Liver (tissue), 9 donors: ENCODE measurements around the gene PPA1. TPM values are rescaled to one million over a fixed set of nuclear protein-coding genes. Genes with fewer than 3 reads are reported as not detected.
"Not testable (repeated sequence)": the region's sequence is repeated elsewhere in the genome, so short reads cannot be mapped to it uniquely, and the experiment has no call there.

Experiments
- DNase-seq: peaks from one replicate; pipeline ENCODE4 v3.0.0-alpha.2; 2017; ENCODE audit warnings: low spot score
- H3K27ac ChIP-seq, 2 donors: one replicate each; pipeline ENCODE4 v1.7.0; 2013; ENCODE audit warnings: inconsistent platforms in 2 of 2, low read length in 2 of 2, control low read depth in 1 of 2, low read depth in 1 of 2, mild to moderate bottlenecking in 1 of 2
- H3K27me3 ChIP-seq, 4 donors: one replicate each; pipeline versions ENCODE4 v1.6.1 to v1.7.0; 2013; ENCODE audit warnings: low read length in 3 of 4, inconsistent platforms in 1 of 4, mild to moderate bottlenecking in 1 of 4, moderate library complexity in 1 of 4; ENCODE audit not compliant: control insufficient read depth in 4 of 4, insufficient read depth in 4 of 4
- H3K36me3 ChIP-seq, 4 donors: one replicate each; pipeline versions ENCODE4 v1.6.1 to v1.7.0; 2013; ENCODE audit warnings: low read length in 3 of 4, mild to moderate bottlenecking in 3 of 4, low read depth in 1 of 4, moderate library complexity in 1 of 4; ENCODE audit not compliant: control insufficient read depth in 4 of 4, insufficient read depth in 3 of 4
- H3K4me1 ChIP-seq, 4 donors: one replicate each; pipeline versions ENCODE4 v1.6.1 to v1.7.0; 2013; ENCODE audit warnings: low read length in 3 of 4, mild to moderate bottlenecking in 3 of 4, moderate library complexity in 1 of 4; ENCODE audit not compliant: control insufficient read depth in 4 of 4, insufficient read depth in 4 of 4
- H3K4me3 ChIP-seq, 3 donors: one replicate each; pipeline versions ENCODE4 v1.6.1 to v1.7.0; 2013; ENCODE audit warnings: low read length in 3 of 3, control low read depth in 1 of 3, low read depth in 1 of 3, mild to moderate bottlenecking in 1 of 3
- H3K9ac ChIP-seq, 2 donors: one replicate each; pipeline ENCODE4 v1.7.0; 2013; ENCODE audit warnings: low read length in 2 of 2, mild to moderate bottlenecking in 2 of 2, moderate library complexity in 2 of 2, control low read depth in 1 of 2, low read depth in 1 of 2
- H3K9me3 ChIP-seq, 4 donors: one replicate each; pipeline versions ENCODE4 v1.6.1 to v1.7.0; 2013; ENCODE audit warnings: low read length in 3 of 4; ENCODE audit not compliant: control insufficient read depth in 4 of 4
- EGR1 ChIP-seq, 2 donors: IDR thresholded peaks; 2 replicates each; pipeline ENCODE4 v1.6.1; 2016 to 2018; ENCODE audit warnings: antibody characterized with exemption in 2 of 2, low read depth in 2 of 2
- FOXA1 ChIP-seq: IDR thresholded peaks from 2 replicates; pipeline ENCODE4 v1.6.1; 2016; ENCODE audit warnings: antibody characterized with exemption
- FOXA2 ChIP-seq: IDR thresholded peaks from 2 replicates; pipeline ENCODE4 v1.6.1; 2016; ENCODE audit warnings: antibody characterized with exemption
- GABPA ChIP-seq, 2 donors: IDR thresholded peaks in 1 of 2; conservative IDR thresholded peaks in 1 of 2; 2 replicates each; pipeline ENCODE4 v1.6.1; 2016; ENCODE audit warnings: antibody characterized with exemption in 2 of 2, mild to moderate bottlenecking in 1 of 2, moderate library complexity in 1 of 2
- HNF4A ChIP-seq, 2 donors: conservative IDR thresholded peaks; 2 replicates each; pipeline ENCODE4 v1.6.1; 2016; ENCODE audit warnings: antibody characterized with exemption in 2 of 2, mild to moderate bottlenecking in 2 of 2
- HNF4G ChIP-seq: IDR thresholded peaks from 2 replicates; pipeline ENCODE4 v1.6.1; 2016; ENCODE audit warnings: antibody characterized with exemption
- JUND ChIP-seq, 2 donors: IDR thresholded peaks; 2 replicates each; pipeline ENCODE4 v1.6.1; 2016; ENCODE audit warnings: antibody characterized with exemption in 2 of 2
- MAX ChIP-seq: IDR thresholded peaks from 2 replicates; pipeline ENCODE4 v1.6.1; 2016; ENCODE audit warnings: antibody characterized with exemption
- NR2F2 ChIP-seq: IDR thresholded peaks from 2 replicates; pipeline ENCODE4 v1.6.1; 2016; ENCODE audit warnings: antibody characterized with exemption
- RAD21 ChIP-seq, 2 donors: IDR thresholded peaks; 2 replicates each; pipeline ENCODE4 v1.6.1; 2016; ENCODE audit warnings: antibody characterized with exemption in 2 of 2, mild to moderate bottlenecking in 2 of 2
- REST ChIP-seq: IDR thresholded peaks from 2 replicates; pipeline ENCODE4 v1.6.1; 2016; ENCODE audit warnings: antibody characterized with exemption, mild to moderate bottlenecking
- RXRA ChIP-seq, 2 donors: IDR thresholded peaks; 2 replicates each; pipeline ENCODE4 v1.6.1; 2017 to 2018; ENCODE audit warnings: antibody characterized with exemption in 2 of 2, mild to moderate bottlenecking in 1 of 2
- SP1 ChIP-seq: IDR thresholded peaks from 2 replicates; pipeline ENCODE4 v1.6.1; 2018; ENCODE audit warnings: antibody characterized with exemption, mild to moderate bottlenecking
- TAF1 ChIP-seq: conservative IDR thresholded peaks from 2 replicates; pipeline ENCODE4 v1.6.1; 2016; ENCODE audit warnings: antibody characterized with exemption, mild to moderate bottlenecking
- YY1 ChIP-seq: IDR thresholded peaks from 2 replicates; pipeline ENCODE4 v1.6.1; 2016; ENCODE audit warnings: antibody characterized with exemption, mild to moderate bottlenecking
- WGBS: extraction: QIAGEN DNeasy Blood & Tissue Kit; methylation state at CpG from one replicate; pipeline ENCODE4 v1.1.7; 2013; 5-methylcytosine and 5-hydroxymethylcytosine counted together
- polyA plus RNA-seq, 2 donors: library from polyadenylated mRNA; stranded (reverse) in 1 of 2; unstranded in 1 of 2; fragments of 200-250 nt in 1 of 2; fragments of >200 nt in 1 of 2; fragmentation: Nextera tagmentation in 1 of 2; extraction: Ambion mirVana in 1 of 2; gene quantifications; one replicate each; pipeline versions ENCODE4 v1.2.1 to v1.2.3, GENCODE V29; 2013 to 2015
- total RNA-seq, 2 donors: library from RNA; depleted of rRNA; stranded (reverse); fragments of >200 nt; gene quantifications; one replicate each; pipeline ENCODE4 v1.2.3, GENCODE V29; 2014
- TF ChIP-seq, protein P1 (sequence below): IDR thresholded peaks from 2 replicates; pipeline ENCODE4 v1.6.1; 2016; ENCODE audit warnings: antibody characterized with exemption
- TF ChIP-seq, protein P2 (sequence below): fragments of 150-350 bp; IDR thresholded peaks from 2 replicates; pipeline ENCODE4 v1.5.1; 2017; ENCODE audit warnings: improper control_type of control experiment, low read depth, low read length; ENCODE audit not compliant: missing input control
- TF ChIP-seq, protein P3 (sequence below): IDR thresholded peaks from 2 replicates; pipeline ENCODE4 v1.6.1; 2016; ENCODE audit warnings: antibody characterized with exemption
- donor health status: healthy.
- donor health status: healthy.
- donor health status: healthy.
- donor health status: healthy.
- donor health status: healthy.

Gene PPA1
- total and polyA plus RNA-seq, 4 donors, result 91.1 to 111 (median 99.4) TPM

DNA sequence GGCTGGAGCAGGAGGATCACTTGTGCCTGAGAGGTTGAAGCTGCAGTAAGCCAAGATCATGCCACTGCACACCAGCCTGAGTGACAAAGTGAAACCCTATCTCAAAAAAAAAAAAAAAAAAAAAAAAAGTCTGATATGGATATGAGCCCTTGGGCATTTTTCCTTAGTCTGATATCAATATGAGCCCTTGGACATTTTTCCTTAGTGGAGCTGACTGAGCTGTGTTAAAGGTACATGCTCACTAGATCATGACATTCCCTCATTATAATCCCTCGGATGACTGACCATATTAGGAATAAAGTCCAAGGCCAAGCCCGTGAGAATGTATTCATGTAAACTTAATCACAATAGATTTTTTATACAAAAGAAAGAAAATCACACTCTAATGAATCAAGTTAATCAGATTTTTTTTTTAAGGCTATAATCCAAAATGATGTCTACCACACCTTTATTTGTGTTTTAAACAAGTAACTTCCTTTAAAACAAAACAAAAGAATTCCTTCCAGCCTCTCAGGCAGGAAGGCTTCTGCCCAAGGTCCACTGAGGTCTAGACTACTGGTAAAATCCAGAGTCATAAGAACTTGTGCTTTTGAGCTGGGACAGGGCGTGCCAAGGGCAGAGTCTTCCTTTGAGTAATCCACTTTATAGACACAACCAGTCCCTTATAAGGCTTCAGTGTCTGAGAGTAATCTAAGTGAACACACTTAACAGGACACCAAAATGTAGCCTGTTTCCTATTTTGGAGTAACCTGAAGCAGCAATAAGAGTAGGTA is 5.5 kb downstream of the PPA1 start:
- H3K4me3 ChIP-seq, result no peak overlapping the region
- peaks cover 0 to 10% (median 5%) of the 10 kb centered on the region in 4 donors for H3K4me1 ChIP-seq
- peaks cover 0 to 9% (median 6%) of the 10 kb centered on the region in 4 donors for H3K36me3 ChIP-seq
- WGBS, result 51% methylated on average over 3 of the region's 3 CpGs
- no peak for DNase-seq
- no peaks in the 10 kb centered on the region for H3K9me3 ChIP-seq
- H3K27me3 ChIP-seq, result no peaks in the 10 kb centered on the region
- no peak overlapping the region for H3K27ac ChIP-seq
- no peak overlapping the region for H3K9ac ChIP-seq
- TF ChIP-seq RXRA (IDR thresholded peaks at IDR 0.05), result no peak
- no peak for TF ChIP-seq SP1
- TF ChIP-seq FOXA2, result no peak

DNA sequence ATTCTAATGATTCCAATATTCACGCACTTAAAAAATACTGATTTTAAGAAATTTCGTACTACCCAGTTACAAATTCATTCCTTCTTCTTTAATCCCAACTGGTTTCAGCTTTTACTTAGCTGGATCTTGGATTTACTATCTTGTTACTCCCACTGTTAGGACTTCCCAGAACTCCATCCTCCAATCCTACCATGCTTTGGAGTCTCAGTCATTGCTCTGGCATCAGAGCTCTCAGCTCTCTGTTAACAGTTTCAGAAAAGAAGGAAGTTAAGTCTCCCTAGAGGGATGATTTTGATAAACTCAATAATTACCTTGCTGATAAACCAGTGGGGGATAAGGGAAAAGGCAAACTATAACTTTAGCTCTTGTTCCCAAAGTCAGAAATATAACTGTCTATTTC is 9.5 kb downstream of the PPA1 start:
- DNase-seq, result no peak
- no peak overlapping the region for H3K9ac ChIP-seq
- H3K9me3 ChIP-seq, result no peaks in the 10 kb centered on the region
- WGBS, result 96% methylated on average over 2 of the region's 2 CpGs
- H3K4me1 ChIP-seq, result peaks cover 0 to 20% (median 6%) of the 10 kb centered on the region in 4 donors
- TF ChIP-seq FOXA2, result no peak
- TF ChIP-seq EGR1 (IDR thresholded peaks at IDR 0.05; ENCODE audit: low read depth in 2 of 2), result no peak
- TF ChIP-seq, protein P1, sequence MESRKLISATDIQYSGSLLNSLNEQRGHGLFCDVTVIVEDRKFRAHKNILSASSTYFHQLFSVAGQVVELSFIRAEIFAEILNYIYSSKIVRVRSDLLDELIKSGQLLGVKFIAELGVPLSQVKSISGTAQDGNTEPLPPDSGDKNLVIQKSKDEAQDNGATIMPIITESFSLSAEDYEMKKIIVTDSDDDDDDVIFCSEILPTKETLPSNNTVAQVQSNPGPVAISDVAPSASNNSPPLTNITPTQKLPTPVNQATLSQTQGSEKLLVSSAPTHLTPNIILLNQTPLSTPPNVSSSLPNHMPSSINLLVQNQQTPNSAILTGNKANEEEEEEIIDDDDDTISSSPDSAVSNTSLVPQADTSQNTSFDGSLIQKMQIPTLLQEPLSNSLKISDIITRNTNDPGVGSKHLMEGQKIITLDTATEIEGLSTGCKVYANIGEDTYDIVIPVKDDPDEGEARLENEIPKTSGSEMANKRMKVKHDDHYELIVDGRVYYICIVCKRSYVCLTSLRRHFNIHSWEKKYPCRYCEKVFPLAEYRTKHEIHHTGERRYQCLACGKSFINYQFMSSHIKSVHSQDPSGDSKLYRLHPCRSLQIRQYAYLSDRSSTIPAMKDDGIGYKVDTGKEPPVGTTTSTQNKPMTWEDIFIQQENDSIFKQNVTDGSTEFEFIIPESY, result no peak
- TF ChIP-seq NR2F2, result no peak
- TF ChIP-seq HNF4A (conservative IDR thresholded peaks at IDR 0.05), result no peak
- TF ChIP-seq FOXA1, result no peak
- TF ChIP-seq, protein P2, sequence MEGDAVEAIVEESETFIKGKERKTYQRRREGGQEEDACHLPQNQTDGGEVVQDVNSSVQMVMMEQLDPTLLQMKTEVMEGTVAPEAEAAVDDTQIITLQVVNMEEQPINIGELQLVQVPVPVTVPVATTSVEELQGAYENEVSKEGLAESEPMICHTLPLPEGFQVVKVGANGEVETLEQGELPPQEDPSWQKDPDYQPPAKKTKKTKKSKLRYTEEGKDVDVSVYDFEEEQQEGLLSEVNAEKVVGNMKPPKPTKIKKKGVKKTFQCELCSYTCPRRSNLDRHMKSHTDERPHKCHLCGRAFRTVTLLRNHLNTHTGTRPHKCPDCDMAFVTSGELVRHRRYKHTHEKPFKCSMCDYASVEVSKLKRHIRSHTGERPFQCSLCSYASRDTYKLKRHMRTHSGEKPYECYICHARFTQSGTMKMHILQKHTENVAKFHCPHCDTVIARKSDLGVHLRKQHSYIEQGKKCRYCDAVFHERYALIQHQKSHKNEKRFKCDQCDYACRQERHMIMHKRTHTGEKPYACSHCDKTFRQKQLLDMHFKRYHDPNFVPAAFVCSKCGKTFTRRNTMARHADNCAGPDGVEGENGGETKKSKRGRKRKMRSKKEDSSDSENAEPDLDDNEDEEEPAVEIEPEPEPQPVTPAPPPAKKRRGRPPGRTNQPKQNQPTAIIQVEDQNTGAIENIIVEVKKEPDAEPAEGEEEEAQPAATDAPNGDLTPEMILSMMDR, result no peak
- no peak for TF ChIP-seq GABPA (IDR thresholded peaks at IDR 0.05 in 1 of 2, conservative IDR thresholded peaks at IDR 0.05 in 1 of 2)
- no peak for TF ChIP-seq HNF4G
- no peak for TF ChIP-seq REST
- no peak for TF ChIP-seq JUND (IDR thresholded peaks at IDR 0.05)
- no peak for TF ChIP-seq YY1
- TF ChIP-seq RAD21 (IDR thresholded peaks at IDR 0.05), result no peak
- TF ChIP-seq RXRA (IDR thresholded peaks at IDR 0.05), result no peak
- TF ChIP-seq, protein P3, sequence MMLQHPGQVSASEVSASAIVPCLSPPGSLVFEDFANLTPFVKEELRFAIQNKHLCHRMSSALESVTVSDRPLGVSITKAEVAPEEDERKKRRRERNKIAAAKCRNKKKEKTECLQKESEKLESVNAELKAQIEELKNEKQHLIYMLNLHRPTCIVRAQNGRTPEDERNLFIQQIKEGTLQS, result no peak
- no peak for TF ChIP-seq SP1
- TF ChIP-seq TAF1, result no peak
- TF ChIP-seq MAX, result no peak
- H3K36me3 ChIP-seq, result peaks cover 0 to 5% (median 1%) of the 10 kb centered on the region in 4 donors
- no peaks in the 10 kb centered on the region for H3K27me3 ChIP-seq
- H3K27ac ChIP-seq, result no peak overlapping the region
- no peak overlapping the region for H3K4me3 ChIP-seq

DNA sequence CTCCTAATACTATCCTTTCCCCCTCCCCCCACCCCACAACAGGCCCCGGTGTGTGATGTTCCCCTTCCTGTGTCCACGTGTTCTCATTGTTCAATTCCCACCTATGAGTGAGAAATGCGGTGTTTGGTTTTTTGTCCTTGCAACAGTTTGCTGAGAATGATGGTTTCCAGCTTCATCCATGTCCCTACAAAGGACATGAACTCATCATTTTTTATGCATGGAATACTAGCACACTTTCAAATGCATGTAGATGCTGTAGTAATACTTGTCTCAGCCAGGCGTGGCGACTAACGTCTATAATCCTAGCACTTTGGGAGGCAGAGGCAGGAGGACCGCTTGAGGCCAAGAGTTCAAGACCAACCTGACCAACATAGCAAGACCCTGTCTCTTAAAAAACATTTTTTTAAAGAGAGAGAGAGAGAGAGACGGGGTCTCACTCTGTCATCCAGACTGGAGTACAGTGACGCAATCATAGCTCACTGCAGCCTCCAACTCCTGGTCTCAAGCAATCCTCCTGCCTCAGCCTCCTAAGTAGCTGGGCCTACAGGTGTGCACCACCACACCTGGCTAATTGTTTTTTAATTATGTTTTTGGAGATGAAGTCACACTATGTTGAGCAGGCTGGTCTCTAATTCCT is 10.3 kb downstream of the PPA1 start:
- not testable (repeated sequence) for H3K9me3 ChIP-seq, DNase-seq, H3K27me3 ChIP-seq, H3K4me3 ChIP-seq, H3K9ac ChIP-seq, H3K36me3 ChIP-seq, H3K27ac ChIP-seq
- WGBS, result 77% methylated on average over 9 of the region's 9 CpGs
- H3K4me1 ChIP-seq, result peaks cover 0 to 20% (median 6%) of the 10 kb centered on the region in 4 donors
